Breast epithelium (tissue), 4 donors: Measurements from ENCODE around the gene REXO1. TPM values are rescaled to one million over a fixed set of nuclear protein-coding genes. Genes with fewer than 3 reads are reported as not detected.
A peak's percentile ranks its signal among the peaks of the same experiment; 100 is the strongest.
"Not testable (repeated sequence)": the region's sequence is repeated elsewhere in the genome, so short reads cannot be mapped to it uniquely, and the experiment has no call there.

ENCODE experiments used
- DNase-seq, 2 donors: peaks; one replicate each; pipeline ENCODE4 v3.0.0-alpha.2; 2019; ENCODE audit warnings: low spot score in 2 of 2
- H3K27ac ChIP-seq, 2 donors: fragments of 200-600 bp; sonication (generic) in 1 of 2; one replicate each; pipeline ENCODE4 v1.5.1; 2016 to 2019; ENCODE audit warnings: mild to moderate bottlenecking in 1 of 2
- H3K27me3 ChIP-seq, 2 donors: fragments of 200-600 bp; sonication (generic) in 1 of 2; one replicate each; pipeline versions ENCODE4 v1.5.1 to v1.6.0; 2017 to 2019; ENCODE audit warnings: control low read depth in 1 of 2, mild to moderate bottlenecking in 1 of 2
- H3K36me3 ChIP-seq: fragments of 200-600 bp; one replicate; pipeline ENCODE4 v1.5.1; 2019
- H3K4me1 ChIP-seq, 2 donors: fragments of 200-600 bp; sonication (generic); one replicate each; pipeline ENCODE4 v1.5.1; 2016 to 2019; ENCODE audit warnings: control low read depth in 1 of 2
- H3K4me3 ChIP-seq, 3 donors: fragments of 200-600 bp; sonication (generic); 1 replicate in 2 of 3; 2 replicates in 1 of 3; pipeline ENCODE4 v1.5.1; 2016 to 2019; ENCODE audit warnings: mild to moderate bottlenecking in 3 of 3, moderate library complexity in 2 of 3
- H3K9me3 ChIP-seq, 2 donors: fragments of 200-600 bp; sonication (generic) in 1 of 2; one replicate each; pipeline ENCODE4 v1.5.1; 2016 to 2019; ENCODE audit warnings: control low read depth in 1 of 2
- POLR2A ChIP-seq: fragments of 450-650 bp; IDR thresholded peaks from one replicate; pipeline ENCODE4 v1.6.1; 2016; ENCODE audit warnings: antibody characterized with exemption, mild to moderate bottlenecking, moderate library complexity
- POLR2AphosphoS5 ChIP-seq, 3 donors: sonication (generic); formaldehyde crosslinking; IDR thresholded peaks; one replicate each; pipeline ENCODE4 v1.6.1; 2017; ENCODE audit warnings: antibody characterized with exemption in 3 of 3
- intact Hi-C: fragments of 100-400 bp; cut with DNase I; formaldehyde crosslinking; loops from one replicate; pipeline ENCODE4 v1.15.1; 2023; ENCODE audit warnings: low total_unique reads
- total RNA-seq, 3 donors: library from RNA; depleted of rRNA; stranded (reverse); fragments of >200 nt; gene quantifications; one replicate each; pipeline ENCODE4 v1.1.0, GENCODE V29; 2016
- TF ChIP-seq, protein P1 (sequence below), 3 donors: fragments of 450-650 bp; IDR thresholded peaks; one replicate each; pipeline ENCODE4 v1.5.1; 2016 to 2017; ENCODE audit warnings: antibody characterized with exemption in 3 of 3, mild to moderate bottlenecking in 3 of 3, moderate library complexity in 3 of 3

Gene REXO1
- total RNA-seq, 3 donors from 2014 or later: 10.4 to 25.2 (median 19.7) TPM

DNA sequence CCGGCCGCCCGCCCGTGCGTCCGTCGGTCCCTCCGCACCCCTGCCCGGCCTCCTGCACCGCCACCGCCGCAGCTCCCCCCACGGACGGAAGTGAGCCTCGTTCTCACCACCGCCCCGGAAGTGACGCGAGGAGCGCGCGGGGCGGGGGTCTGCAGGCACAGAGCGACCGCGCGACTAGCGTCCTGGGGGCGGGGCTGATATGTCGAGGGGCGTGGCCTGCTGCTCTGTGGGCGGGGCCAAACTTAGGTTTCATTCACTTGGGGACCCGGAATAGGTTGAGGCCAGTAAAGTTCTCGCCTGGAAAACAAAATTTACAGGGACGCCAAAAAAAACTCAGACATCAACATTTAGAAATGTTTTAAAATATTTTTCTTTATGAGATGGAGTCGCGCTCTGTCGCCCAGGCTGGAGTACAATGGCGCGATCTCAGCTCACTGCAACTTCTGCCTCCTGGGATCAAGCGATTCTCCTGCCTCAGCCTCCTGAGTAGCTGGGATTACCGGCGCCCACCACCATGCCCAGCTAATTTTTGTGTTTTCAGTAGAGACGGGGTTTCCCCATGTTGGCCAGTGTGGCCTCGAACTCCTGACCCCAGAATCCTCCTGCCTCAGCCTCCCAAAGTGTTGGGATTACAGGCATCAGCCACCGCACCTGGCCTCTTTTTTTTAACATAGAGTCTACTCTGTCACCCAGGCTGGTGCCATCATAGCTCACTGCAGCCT, 37.3 kb upstream of the REXO1 start, which contains the start of gene ABHD17A:
TSS of gene ABHD17A (minus strand) at position 99 of the 722 bp plus-strand sequence. CDS start 3,930 bp downstream, outside the sequence.
- Histone ChIP-seq H3K4me3 (peak within 1 kb of the TSS; percentile 87 to 95 (median 91)), H3K4me1 (peaks cover 14 to 27% of the 10 kb centered on the region in 2 donors), H3K27ac (peak within 1 kb of the TSS; percentile 82 to 94)
- H3K36me3 ChIP-seq, H3K9me3 ChIP-seq, intact Hi-C loops, H3K27me3 ChIP-seq: not testable (repeated sequence)
- DNase-seq: peak; percentile 93 to 94
- TF ChIP-seq POLR2A (peak; percentile 20), POLR2AphosphoS5 (IDR thresholded peaks at IDR 0.05) (peak; percentile 64 to 83 (median 74))

DNA sequence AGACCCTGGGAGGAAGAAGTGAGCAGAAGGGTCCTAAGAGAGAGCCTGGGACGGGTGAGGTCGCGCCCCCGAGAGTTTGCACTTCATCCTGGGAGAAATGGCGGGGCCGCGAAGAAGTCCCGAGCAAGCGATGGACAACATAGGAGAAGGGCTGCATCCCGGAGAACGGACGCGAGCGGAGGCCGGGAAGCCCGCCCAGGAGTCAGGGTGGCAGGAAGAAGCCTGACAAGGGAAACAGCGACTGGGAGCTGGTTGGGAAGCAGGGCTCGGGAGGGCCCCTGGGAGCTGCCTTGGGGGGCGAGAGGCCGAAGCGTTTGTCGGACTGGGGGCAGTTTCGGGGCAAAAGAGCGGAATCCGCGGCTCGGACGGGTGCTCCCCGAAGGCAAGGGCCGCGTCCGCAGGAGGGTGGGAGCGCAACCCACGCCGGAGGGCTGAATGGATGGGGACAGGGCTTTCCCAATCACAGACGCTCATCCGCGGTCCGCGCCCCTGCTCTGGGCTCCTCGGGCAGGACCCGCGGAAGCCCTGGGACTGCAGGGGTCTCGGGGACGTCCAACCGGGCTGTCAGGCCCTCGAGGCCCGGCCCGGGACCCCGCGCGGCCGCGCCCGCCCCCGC, 36.5 kb upstream of the REXO1 start:
- no peaks in the 10 kb centered on the region for H3K36me3 ChIP-seq
- TF ChIP-seq POLR2AphosphoS5 (IDR thresholded peaks at IDR 0.05) (no peak), POLR2A (no peak)
- TF ChIP-seq, protein P1, sequence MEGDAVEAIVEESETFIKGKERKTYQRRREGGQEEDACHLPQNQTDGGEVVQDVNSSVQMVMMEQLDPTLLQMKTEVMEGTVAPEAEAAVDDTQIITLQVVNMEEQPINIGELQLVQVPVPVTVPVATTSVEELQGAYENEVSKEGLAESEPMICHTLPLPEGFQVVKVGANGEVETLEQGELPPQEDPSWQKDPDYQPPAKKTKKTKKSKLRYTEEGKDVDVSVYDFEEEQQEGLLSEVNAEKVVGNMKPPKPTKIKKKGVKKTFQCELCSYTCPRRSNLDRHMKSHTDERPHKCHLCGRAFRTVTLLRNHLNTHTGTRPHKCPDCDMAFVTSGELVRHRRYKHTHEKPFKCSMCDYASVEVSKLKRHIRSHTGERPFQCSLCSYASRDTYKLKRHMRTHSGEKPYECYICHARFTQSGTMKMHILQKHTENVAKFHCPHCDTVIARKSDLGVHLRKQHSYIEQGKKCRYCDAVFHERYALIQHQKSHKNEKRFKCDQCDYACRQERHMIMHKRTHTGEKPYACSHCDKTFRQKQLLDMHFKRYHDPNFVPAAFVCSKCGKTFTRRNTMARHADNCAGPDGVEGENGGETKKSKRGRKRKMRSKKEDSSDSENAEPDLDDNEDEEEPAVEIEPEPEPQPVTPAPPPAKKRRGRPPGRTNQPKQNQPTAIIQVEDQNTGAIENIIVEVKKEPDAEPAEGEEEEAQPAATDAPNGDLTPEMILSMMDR (IDR thresholded peaks at IDR 0.05): no peak
- H3K27me3 ChIP-seq: no peaks in the 10 kb centered on the region
- no peak for DNase-seq
- H3K27ac ChIP-seq: peak overlapping the region; percentile 82 to 94
- peak overlapping the region; percentile 87 to 95 (median 91) for H3K4me3 ChIP-seq
- intact Hi-C loops: no loop called here
- peaks cover 14 to 27% of the 10 kb centered on the region in 2 donors for H3K4me1 ChIP-seq
- H3K9me3 ChIP-seq: no peaks in the 10 kb centered on the region

DNA sequence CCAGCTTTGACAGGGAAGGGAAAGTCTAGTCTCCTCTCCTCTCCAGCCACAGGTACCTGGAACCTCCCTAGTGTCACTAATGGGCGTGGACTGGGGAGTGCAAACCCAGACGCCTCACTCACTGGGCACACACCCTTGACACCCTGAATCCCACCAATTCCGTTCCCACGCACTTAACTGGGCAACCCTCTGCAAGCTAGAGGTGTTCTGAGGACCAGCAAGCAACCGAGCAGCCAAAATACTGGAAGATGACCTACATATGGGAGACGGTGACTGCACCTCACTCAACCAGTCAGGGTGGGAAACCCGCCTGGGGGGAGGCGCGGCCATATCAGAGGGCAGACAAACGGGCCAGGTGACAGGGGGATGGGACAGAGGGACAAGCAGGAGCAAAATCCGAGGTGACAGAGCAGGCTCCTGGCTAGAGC, 36.0 kb upstream of the REXO1 start:
- TF ChIP-seq POLR2AphosphoS5 (IDR thresholded peaks at IDR 0.05): no peak
- Histone ChIP-seq H3K9me3 (no peaks in the 10 kb centered on the region), H3K4me1 (peaks cover 14 to 27% of the 10 kb centered on the region in 2 donors), H3K36me3 (no peaks in the 10 kb centered on the region), H3K27ac (peak overlapping the region; percentile 82 to 94), H3K4me3 (peak overlapping the region; percentile 87 to 95 (median 91)), H3K27me3 (no peaks in the 10 kb centered on the region)
- intact Hi-C loops: no loop called here
- DNase-seq: no peak

DNA sequence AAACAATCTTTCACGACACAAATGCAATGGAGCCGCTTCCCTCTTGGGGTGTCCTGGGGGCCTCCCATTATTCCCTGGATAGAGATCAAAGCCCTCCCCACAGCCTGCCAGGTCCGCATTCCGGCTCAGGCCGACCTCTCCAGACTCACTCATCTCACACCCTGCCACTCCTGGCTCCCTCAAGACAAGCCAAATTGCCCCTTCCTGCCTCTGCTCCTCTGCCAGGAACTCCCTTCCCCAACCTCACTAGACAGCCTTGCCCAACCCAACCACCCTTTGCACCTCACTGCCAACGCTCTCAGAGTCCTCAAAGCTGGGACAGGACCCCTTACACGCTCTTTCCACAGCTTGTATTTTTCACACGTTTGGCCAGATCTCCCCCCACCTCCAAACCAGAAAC, 35.5 kb upstream of the REXO1 start:
- intact Hi-C loops: no loop called here
- Histone ChIP-seq H3K27me3 (no peaks in the 10 kb centered on the region), H3K4me1 (peaks cover 14 to 27% of the 10 kb centered on the region in 2 donors), H3K9me3 (no peaks in the 10 kb centered on the region), H3K27ac (peak overlapping the region; percentile 82 to 94), H3K36me3 (no peaks in the 10 kb centered on the region), H3K4me3 (peak overlapping the region; percentile 87 to 95 (median 91))
- TF ChIP-seq, protein P1 (IDR thresholded peaks at IDR 0.05): no peak
- TF ChIP-seq POLR2A (no peak), POLR2AphosphoS5 (IDR thresholded peaks at IDR 0.05) (no peak)
- DNase-seq: no peak

DNA sequence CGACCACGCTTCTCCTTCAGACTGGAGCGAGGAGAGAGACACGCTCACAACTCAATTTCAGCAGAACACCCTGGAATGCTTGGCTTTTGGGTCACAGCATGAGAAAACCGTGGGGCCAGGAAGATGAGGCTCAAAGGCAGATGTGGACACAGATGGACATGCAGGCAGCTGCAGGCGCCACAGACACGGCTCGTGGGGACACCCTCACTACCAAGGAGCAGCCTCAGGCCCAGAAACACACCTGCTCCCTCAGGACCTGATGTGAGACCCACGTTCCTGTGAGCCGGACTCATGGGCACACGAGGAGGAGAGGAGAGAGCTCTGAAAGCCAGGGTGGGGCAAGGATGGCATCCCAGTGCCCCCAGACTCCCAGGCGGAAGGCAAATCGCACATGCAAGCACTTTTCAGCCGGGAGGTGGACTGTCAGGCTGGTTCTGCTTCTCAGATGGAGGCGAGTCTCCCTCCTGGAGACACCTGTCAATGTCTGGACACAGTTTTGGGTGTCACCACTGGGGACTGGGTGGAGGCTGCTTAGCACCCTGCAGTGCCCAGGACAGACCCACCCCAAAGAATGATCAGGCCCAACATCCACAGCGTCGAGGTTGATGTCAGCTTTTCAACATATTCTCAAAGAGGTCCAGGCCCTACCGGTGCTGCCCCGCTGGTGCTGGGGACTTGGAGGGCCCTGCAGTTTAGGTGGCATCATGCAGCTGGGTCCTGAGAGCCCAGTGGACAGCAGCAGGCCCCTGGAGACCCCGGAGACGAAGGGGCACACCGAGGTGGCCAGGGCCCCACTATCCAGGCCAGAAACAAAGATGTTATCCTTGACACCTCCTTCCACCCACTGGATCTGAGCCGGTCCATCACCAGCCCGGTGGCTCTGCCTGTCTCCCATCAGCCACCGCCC, 34.8 kb upstream of the REXO1 start:
- intact Hi-C loops: no loop called here
- TF ChIP-seq, protein P1 (IDR thresholded peaks at IDR 0.05): no peak
- TF ChIP-seq POLR2AphosphoS5 (IDR thresholded peaks at IDR 0.05) (no peak), POLR2A (no peak)
- Histone ChIP-seq H3K27ac (peak overlapping the region; percentile 82 to 94), H3K27me3 (no peaks in the 10 kb centered on the region), H3K4me1 (peaks cover 14 to 27% of the 10 kb centered on the region in 2 donors), H3K9me3 (no peaks in the 10 kb centered on the region), H3K4me3 (peak overlapping the region; percentile 87 to 95 (median 91)), H3K36me3 (no peaks in the 10 kb centered on the region)
- DNase-seq: no peak
